NCI-H1694 (cell line): ENCODE data around the gene MGME1.

Source experiments
- DNase-seq: peaks from one replicate; lab custom pipeline; 2025; lab: John Stamatoyannopoulos, UW

MGME1 gene

DNA sequence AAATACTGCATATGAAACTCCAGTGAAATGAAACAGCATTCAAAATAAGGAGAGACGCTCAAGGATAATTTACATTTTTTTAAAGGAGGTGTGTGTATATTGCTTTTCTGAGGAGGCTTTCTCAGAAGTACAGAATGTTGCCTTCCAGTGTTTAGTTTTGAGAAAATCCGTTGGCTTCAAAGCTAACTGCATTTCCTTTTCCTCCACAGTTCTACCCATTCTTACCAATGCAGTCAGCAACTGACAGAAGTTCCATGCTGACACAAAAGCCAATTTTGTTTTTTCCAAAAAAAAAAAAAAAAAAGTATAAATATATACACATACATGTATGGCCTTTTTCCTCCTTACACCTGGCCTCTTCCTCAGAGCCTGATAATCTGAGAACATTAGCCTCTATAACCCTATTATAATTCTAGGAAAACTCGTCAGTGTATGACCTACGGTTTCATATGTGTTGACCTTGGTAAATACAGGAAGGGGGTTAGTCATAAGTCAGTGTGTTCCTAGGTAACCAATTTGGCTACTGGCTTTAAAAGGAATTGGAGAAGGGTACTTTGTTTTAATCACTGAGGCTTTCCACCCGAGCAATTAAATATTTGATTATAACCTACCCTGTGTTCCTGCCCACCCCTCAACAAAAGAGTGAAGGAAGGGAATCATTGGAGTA is 24.2 kb downstream of the MGME1 start:
- DNase-seq: no peak

DNA sequence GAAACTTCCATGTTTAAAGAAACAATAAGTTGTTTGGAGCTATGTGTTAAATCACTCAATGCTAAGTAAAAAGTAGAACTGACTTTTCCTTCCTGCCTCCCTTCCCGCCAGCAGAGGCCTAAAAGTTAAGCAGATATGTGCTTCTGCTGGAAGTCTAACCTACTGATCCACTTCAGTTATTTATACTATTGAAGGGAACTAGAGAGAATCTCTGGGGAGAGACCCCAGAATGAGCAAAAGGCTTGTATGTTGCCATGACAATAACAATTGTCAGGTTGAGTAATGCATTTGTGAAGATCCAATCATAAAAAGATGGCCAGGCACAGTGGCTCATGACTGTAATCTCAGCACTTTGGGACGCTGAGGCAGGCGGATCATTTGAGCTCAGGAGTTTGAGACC is 24.7 kb downstream of the MGME1 start:
- DNase-seq: no peak

- DNase-seq: peak; percentile 74
These were observed 27.4 kb downstream of the MGME1 start for GRCh38 chr20:17995967-17996819.

GRCh38 chr20:17998446-17998845 is 29.6 kb downstream of the MGME1 start:
- no peak for DNase-seq

DNA sequence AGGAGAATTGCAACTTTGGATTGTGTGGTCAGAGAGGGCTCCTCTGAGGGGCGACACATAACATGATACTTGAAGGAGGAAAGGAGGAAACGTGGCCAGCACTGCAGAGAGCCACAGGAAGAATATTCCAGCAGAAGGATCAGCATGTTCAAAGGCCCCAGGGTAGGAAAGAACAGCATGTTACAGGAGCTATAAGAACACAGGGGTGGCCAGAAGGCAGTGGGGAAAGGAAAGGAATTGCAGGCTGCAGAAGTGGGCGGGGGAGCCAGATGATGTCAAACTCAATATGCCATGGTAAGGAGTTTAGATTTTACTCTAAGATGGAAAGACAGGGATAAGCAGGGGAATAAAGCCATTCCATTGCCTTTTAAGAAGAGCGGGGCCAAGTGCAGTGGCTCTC is 30.7 kb downstream of the MGME1 start:
- no peak for DNase-seq

GRCh38 chr20:18001131-18001921 is 32.5 kb downstream of the MGME1 start:
- no peak for DNase-seq

DNA sequence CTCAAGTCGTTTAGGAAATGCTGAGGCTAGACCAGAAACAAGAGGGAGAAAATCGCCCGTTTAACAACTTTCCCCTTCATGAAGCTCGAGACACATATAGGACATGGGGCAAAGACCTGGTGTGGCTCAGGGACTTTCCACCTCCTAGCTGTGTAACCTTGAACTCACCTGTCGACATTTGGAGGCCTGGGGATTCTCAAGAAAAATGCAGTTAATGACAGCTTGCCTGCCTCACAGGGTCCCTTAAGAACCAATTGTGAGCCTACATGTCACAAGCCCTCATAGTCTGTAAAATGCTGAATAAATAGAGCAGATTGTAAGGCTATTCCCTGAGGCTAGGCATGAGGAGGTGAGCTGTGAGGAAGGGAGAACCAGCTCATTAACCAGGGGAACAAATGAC is 35.1 kb downstream of the MGME1 start:
- DNase-seq: no peak

- DNase-seq: peak; percentile 25
These were observed 35.7 kb downstream of the MGME1 start for GRCh38 chr20:18004384-18005031.

DNA sequence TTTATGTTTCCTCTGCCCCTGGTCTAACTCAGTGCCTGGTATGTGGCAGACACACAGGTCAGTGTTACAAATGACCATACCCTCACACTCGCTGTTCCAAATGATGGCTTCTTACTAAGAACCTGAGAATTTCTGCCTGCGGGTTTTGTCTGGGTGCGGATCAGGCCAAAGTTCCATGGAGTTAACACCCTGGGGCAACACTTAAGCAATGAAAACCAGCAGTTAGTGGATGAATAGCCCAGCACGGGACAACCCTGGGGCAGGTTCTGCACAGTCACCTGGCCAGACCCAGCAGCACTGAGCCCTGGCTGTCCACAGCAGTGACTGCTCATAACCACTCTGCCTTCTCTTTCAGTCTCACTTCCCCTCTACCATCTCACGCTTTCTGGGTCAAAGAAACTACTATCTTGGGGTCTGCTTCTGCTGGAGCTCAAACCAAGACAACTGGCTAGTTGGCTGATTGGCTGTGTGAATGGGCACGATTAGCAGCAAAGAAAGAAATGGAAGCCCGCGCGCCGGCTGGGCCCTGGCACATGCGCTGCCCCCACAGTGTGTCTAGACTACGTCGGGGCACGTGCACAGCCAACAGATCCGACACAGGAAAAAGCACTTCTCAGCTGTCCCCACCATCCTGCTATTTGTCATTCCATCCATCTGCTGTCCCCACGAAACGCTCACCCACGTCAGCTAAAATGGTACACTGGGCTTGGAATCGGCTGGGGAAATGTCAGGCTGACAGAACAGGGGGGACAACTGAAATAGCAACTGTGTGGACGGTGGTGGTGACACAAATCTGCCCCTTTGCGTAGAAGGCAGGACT is 36.6 kb downstream of the MGME1 start:
- DNase-seq: no peak

DNA sequence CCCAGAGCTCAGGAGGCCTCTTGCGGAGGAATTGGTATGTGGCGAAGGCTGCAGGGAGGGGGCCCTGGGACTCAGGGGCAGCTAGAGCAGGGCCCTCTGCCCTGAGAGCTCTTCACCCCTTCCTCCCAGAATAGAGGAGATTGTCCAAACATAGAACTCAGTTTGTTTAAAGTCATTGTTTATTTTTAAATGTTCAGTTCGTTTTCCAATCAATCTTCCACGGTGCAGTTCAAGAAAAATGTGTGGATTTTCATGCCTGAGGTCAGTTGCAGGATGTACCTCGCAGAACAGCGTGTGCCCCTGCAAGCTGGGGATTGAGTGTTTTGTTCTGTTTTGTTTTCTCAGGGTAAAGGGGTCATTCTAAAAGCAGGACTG is 37.2 kb downstream of the MGME1 start:
- no peak for DNase-seq

DNA sequence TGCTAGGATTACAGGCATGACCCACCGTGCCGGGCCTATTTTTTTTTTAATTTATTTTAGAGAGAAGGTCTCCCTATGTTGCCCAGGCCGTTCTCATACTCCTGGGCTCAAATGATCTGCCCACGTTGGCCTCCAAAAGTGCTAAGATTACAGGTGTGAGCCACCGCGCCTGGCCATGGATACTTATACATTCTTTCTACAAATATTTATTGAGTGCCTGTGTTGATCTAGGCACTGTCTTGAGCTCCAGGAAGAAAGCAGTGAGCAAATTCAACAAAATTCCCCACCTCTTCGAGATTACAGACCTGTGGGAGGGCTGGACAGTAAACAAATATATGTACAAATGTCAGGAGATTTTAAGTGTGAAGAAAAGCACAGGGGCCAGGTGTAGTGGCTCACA is 37.9 kb downstream of the MGME1 start:
- DNase-seq: no peak

GRCh38 chr20:18007534-18008292 is 38.9 kb downstream of the MGME1 start:
- DNase-seq: no peak

GRCh38 chr20:18009116-18009515 is 40.3 kb downstream of the MGME1 start:
- DNase-seq: no peak

- DNase-seq: no peak
These were observed 42.7 kb downstream of the MGME1 start for GRCh38 chr20:18011482-18011881.

DNA sequence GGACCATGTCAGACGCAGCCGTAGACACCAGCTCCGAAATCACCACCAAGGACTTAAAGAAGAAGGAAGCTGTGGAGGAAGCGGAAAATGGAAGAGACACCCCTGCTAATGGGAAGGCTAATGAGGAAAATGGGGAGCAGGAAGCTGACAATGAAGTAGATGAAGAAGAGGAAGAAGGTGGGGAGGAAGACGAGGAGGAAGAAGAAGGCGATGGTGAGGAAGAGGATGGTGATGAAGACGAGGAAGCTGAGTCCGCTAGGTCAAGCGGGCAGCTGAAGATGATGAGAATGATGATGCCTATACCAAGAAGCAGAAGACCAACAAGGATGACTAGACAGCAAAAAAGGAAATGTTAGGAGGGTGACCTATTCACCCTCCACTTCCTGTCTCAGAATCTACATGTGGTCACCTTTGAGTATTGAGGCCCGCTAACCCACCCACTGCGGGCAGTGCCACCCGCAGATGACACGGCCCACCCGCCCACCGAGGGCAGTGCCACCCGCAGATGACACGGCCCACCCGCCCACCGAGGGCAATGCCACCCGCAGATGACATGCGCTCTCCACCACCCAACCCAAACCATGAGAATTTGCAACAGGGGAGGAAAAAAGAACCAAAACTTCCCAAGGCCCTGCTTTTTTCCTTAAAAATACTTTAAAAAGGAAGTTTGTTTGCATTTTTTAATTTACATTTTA is 43.3 kb downstream of the MGME1 start:
- no peak for DNase-seq

- no peak for DNase-seq
These were observed 44.1 kb downstream of the MGME1 start for GRCh38 chr20:18012901-18013300.

- DNase-seq: no peak
These were observed 45.6 kb downstream of the MGME1 start for GRCh38 chr20:18014411-18014810.

- no peak for DNase-seq
These were observed 48.0 kb downstream of the MGME1 start for GRCh38 chr20:18016772-18017171.

GRCh38 chr20:18018100-18018499 is 49.3 kb downstream of the MGME1 start:
- DNase-seq: no peak

- DNase-seq: no peak
These were observed 50.2 kb downstream of the MGME1 start for GRCh38 chr20:18019068-18019467.
